DOHH2 (cell line): Measurements from ENCODE around the gene CCR3.

Experiments
- H3F3A ChIP-seq: fragments of 200-600 bp; sonication (generic), shearing (Covaris generic); 2 replicates; pipeline ENCODE4 v1.6.0; 2016; ENCODE audit warnings: antibody characterized with exemption, mild to moderate bottlenecking; ENCODE audit not compliant: control insufficient read depth, insufficient read depth
- H3K27ac ChIP-seq: fragments of 200-600 bp; sonication (generic); 2 replicates; pipeline ENCODE4 v1.5.1; 2014; ENCODE audit warnings: low read depth, mild to moderate bottlenecking, low read length, moderate library complexity
- H3K27me3 ChIP-seq: fragments of 200-600 bp; sonication (generic); 2 replicates; pipeline ENCODE4 v1.6.1; 2014; ENCODE audit warnings: mild to moderate bottlenecking, low read length, mixed read lengths; ENCODE audit not compliant: control insufficient read depth
- H3K36me3 ChIP-seq: fragments of 200-600 bp; sonication (generic); 2 replicates; pipeline ENCODE4 v1.6.1; 2014; ENCODE audit warnings: mild to moderate bottlenecking, low read length, moderate library complexity, mixed read lengths; ENCODE audit not compliant: control insufficient read depth
- H3K4me1 ChIP-seq: fragments of 200-600 bp; sonication (generic); 2 replicates; pipeline ENCODE4 v1.6.1; 2014; ENCODE audit warnings: mild to moderate bottlenecking, low read length, mixed read lengths; ENCODE audit not compliant: control insufficient read depth
- H3K4me2 ChIP-seq: fragments of 200-600 bp; sonication (generic); 2 replicates; pipeline ENCODE4 v1.6.0; 2014; ENCODE audit warnings: mild to moderate bottlenecking, low read length, moderate library complexity
- H3K4me3 ChIP-seq: fragments of 200-600 bp; sonication (generic); 2 replicates; pipeline ENCODE4 v1.5.1; 2014; ENCODE audit warnings: mild to moderate bottlenecking, low read length, mixed read lengths
- H3K79me2 ChIP-seq: fragments of 200-600 bp; sonication (generic); 2 replicates; pipeline ENCODE4 v1.6.1; 2014; ENCODE audit warnings: mild to moderate bottlenecking, low read length, mixed read lengths; ENCODE audit not compliant: control insufficient read depth
- H3K9me2 ChIP-seq: fragments of 200-600 bp; sonication (generic); replicated peaks from 2 replicates; pipeline ENCODE4 v1.6.1; 2014; ENCODE audit warnings: mild to moderate bottlenecking, low read length, mixed read lengths; ENCODE audit not compliant: control insufficient read depth
- H3K9me3 ChIP-seq: fragments of 200-600 bp; sonication (generic); 2 replicates; pipeline ENCODE4 v1.6.1; 2014; ENCODE audit warnings: antibody characterized with exemption, low read length, mixed read lengths; ENCODE audit not compliant: control insufficient read depth, insufficient read depth
- H4K20me1 ChIP-seq: fragments of 200-600 bp; sonication (generic); 2 replicates; pipeline ENCODE4 v1.6.0; 2014; ENCODE audit warnings: low read depth, mild to moderate bottlenecking, antibody characterized with exemption, low read length, moderate library complexity; ENCODE audit not compliant: control insufficient read depth, insufficient read depth
- CTCF ChIP-seq: fragments of 200-600 bp; sonication (generic); IDR thresholded peaks from one replicate; pipeline ENCODE4 v1.5.1; 2014; ENCODE audit warnings: antibody characterized with exemption, mild to moderate bottlenecking, low read depth, low read length; ENCODE audit not compliant: poor library complexity, severe bottlenecking
- EZH2phosphoT487 ChIP-seq: fragments of 200-600 bp; sonication (generic); IDR thresholded peaks from 2 replicates; pipeline ENCODE4 v1.6.1; 2017; ENCODE audit warnings: borderline replicate concordance, mild to moderate bottlenecking, antibody characterized with exemption, low read length, moderate library complexity, mixed read lengths

Gene CCR3

GRCh38 chr3:46283881-46284450 is 41.7 kb downstream of the CCR3 start:
- Histone ChIP-seq H3K9me3 (peaks cover 6% of the 10 kb centered on the region; the same call in 1 of the 2 replicates), H3K36me3 (no peaks in the 10 kb centered on the region), H3K4me3 (no peak overlapping the region), H3F3A (no peaks in the 10 kb centered on the region), H4K20me1 (no peaks in the 10 kb centered on the region), H3K4me1 (no peaks in the 10 kb centered on the region), H3K79me2 (no peaks in the 10 kb centered on the region), H3K4me2 (no peak overlapping the region), H3K9me2 (no peaks in the 10 kb centered on the region), H3K27me3 (no peaks in the 10 kb centered on the region), H3K27ac (no peak overlapping the region)
- TF ChIP-seq CTCF (no peak), EZH2phosphoT487 (no peak)

DNA sequence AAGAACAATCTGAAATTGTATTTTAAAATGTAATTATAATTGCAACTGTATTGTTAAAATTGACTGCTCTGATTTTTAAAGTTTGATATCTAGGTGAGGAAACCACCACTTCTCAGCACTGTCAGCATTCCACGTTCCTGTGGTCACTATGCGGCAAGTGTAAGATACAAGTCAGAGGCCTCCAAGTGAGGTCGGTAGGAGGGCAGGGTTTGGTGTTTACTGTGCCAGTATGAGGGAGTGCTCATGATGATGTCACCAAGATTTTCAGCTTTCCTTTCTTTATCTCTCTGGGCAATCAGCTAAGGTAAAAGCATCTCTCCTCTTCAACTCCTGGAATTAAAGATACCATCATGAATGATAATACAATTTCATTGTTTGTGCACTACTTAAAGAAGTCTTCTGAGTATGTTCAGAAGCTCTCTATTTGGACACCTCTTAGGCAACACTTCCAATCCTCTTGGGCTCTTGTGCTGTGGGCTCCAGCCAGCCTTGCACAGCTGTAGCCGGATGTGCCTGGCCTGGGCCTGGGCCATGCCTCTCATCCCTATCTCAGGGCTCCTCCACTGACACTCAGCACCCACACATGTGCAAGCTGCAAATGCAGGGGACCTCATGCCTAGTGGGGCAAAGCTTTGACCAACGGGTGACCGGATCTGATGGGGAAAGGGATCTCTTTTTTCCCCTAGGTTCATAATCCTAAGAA is 42.9 kb downstream of the CCR3 start:
- Histone ChIP-seq H3K9me2 (no peaks in the 10 kb centered on the region), H3K4me2 (no peak overlapping the region), H4K20me1 (no peaks in the 10 kb centered on the region), H3F3A (no peaks in the 10 kb centered on the region), H3K27me3 (no peaks in the 10 kb centered on the region), H3K4me3 (no peak overlapping the region), H3K9me3 (no peaks in the 10 kb centered on the region), H3K36me3 (no peaks in the 10 kb centered on the region), H3K27ac (no peak overlapping the region), H3K4me1 (no peaks in the 10 kb centered on the region), H3K79me2 (no peaks in the 10 kb centered on the region)
- no peak for TF ChIP-seq EZH2phosphoT487
- no peak for TF ChIP-seq CTCF

DNA sequence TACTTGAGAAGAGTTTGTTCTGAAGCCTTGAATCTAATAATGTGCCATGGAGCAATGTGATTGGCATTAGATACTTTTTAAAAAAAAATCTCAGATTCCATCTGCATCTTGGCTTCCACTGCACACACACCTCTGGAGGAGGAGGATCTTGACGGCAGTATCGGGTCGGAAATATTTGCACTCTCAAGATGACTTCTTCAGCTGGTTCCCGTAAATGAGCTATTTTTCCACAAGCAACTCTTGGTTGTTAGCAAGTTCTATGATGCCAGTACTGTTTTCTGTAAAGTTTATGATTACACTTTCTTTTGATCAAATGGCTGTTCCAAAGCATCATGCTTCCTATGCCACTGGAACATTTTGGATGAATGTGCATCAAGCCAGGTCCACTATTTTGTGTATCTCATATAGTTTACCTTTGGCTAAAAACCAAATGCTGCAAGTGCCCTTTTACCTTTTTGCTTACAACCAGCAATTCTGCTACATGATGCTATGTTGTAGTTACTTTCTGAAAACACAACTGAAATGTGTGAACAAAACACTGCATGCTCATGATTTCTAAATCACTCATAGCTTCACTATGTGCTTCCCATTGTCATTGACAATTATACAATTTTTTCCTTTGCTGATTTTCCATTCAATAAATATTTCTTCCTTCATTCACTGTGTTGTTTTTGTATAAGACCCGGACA is 43.8 kb downstream of the CCR3 start:
- Histone ChIP-seq H3K4me1 (no peaks in the 10 kb centered on the region), H3K27me3 (no peaks in the 10 kb centered on the region), H3K9me2 (no peaks in the 10 kb centered on the region), H3K36me3 (no peaks in the 10 kb centered on the region), H3K79me2 (no peaks in the 10 kb centered on the region), H3K4me3 (no peak overlapping the region), H3K9me3 (no peaks in the 10 kb centered on the region), H3K4me2 (no peak overlapping the region), H4K20me1 (no peaks in the 10 kb centered on the region), H3F3A (no peaks in the 10 kb centered on the region), H3K27ac (no peak overlapping the region)
- TF ChIP-seq CTCF (no peak), EZH2phosphoT487 (no peak)
